Stimulated activated CD4-positive, alpha-beta T cell treated with anti-CD3 and anti-CD28 coated beads, Interleukin-4, amount 100 ng/mL, for 48 hours (primary cell): ENCODE data around the gene LMF1.

Source experiments
- DNase-seq, 2 donors: peaks; one replicate each; pipeline ENCODE4 v3.0.0-alpha.2; 2020; ENCODE audit warnings: low read depth in 2 of 2

The LMF1 gene

GRCh38 chr16:984736-985636 lies 14.2 kb upstream of the LMF1 start:
- DNase-seq = no peak

- no peak for DNase-seq
These were observed 13.4 kb upstream of the LMF1 start for GRCh38 chr16:984121-984694.

- DNase-seq = no peak
These were observed 12.6 kb upstream of the LMF1 start for GRCh38 chr16:983044-984030.

- DNase-seq = no peak
These were observed 11.6 kb upstream of the LMF1 start for GRCh38 chr16:982145-983043.

- DNase-seq = no peak
These were observed 10.9 kb upstream of the LMF1 start, which contains the start of gene SOX8 for GRCh38 chr16:981695-982144. Gene SOX8 (plus strand): TSS chr16:981770. CDS start chr16:981923, 153 bp downstream.

- no peak for DNase-seq
These were observed 9.7 kb upstream of the LMF1 start for GRCh38 chr16:980595-980854.

- no peak for DNase-seq
These were observed 9.2 kb upstream of the LMF1 start for GRCh38 chr16:979859-980594.

- DNase-seq = no peak
These were observed 8.4 kb upstream of the LMF1 start for GRCh38 chr16:979147-979546.

GRCh38 chr16:978403-978802 lies 7.6 kb upstream of the LMF1 start:
- no peak for DNase-seq

- no peak for DNase-seq
These were observed 7.1 kb upstream of the LMF1 start for GRCh38 chr16:977896-978295.

- no peak for DNase-seq
These were observed 6.4 kb upstream of the LMF1 start for GRCh38 chr16:977081-977701.

GRCh38 chr16:976389-976931 lies 5.7 kb upstream of the LMF1 start:
- no peak for DNase-seq

GRCh38 chr16:975291-975690 lies 4.5 kb upstream of the LMF1 start:
- no peak for DNase-seq

GRCh38 chr16:974611-975261 lies 4.0 kb upstream of the LMF1 start:
- no peak for DNase-seq

GRCh38 chr16:974001-974601 lies 3.3 kb upstream of the LMF1 start:
- DNase-seq = no peak

- no peak for DNase-seq
These were observed 2.6 kb upstream of the LMF1 start for GRCh38 chr16:973366-973765.

- DNase-seq = no peak
These were observed 1.7 kb upstream of the LMF1 start for GRCh38 chr16:972316-973002.

GRCh38 chr16:971981-972315 lies 1.2 kb upstream of the LMF1 start:
- no peak for DNase-seq

GRCh38 chr16:971582-971905 lies 760 bp upstream of the LMF1 start:
- DNase-seq = no peak
